ENCODE data around the gene MTHFD2. TPM values are rescaled to one million over a fixed set of nuclear protein-coding genes. Genes with fewer than 3 reads are reported as not detected.
"Not testable (repeated sequence)": the region's sequence is repeated elsewhere in the genome, so short reads cannot be mapped to it uniquely, and the experiment has no call there.

MTHFD2 gene
- total RNA-seq (2014; rRNA removed; shearing (Covaris generic)) = 257 and 261 TPM in 2 replicates

GRCh38 chr2:74198461-74199274, at the start of gene MTHFD2:
Gene MTHFD2, plus strand, starts transcription at chr2:74198615. Its CDS starts 27 bp downstream, at chr2:74198642.
- DNase-seq (ENCODE audit: low spot score) = peak; percentile 98

GRCh38 chr2:74149247-74149525, 49.2 kb upstream of the MTHFD2 start:
- no peak for DNase-seq (ENCODE audit: low spot score)

GRCh38 chr2:74149570-74150319, 48.7 kb upstream of the MTHFD2 start:
- no peak for DNase-seq (ENCODE audit: low spot score)

- no peak for DNase-seq (ENCODE audit: low spot score)
Measured at GRCh38 chr2:74152954-74153353, 45.5 kb upstream of the MTHFD2 start.

GRCh38 chr2:74155830-74156229, 42.6 kb upstream of the MTHFD2 start:
- DNase-seq (ENCODE audit: low spot score) = no peak

GRCh38 chr2:74162951-74163350, 35.5 kb upstream of the MTHFD2 start:
- DNase-seq (ENCODE audit: low spot score) = no peak

- no peak for DNase-seq (ENCODE audit: low spot score)
Measured at GRCh38 chr2:74164761-74165160, 33.7 kb upstream of the MTHFD2 start.

- DNase-seq (ENCODE audit: low spot score) = no peak
Measured at GRCh38 chr2:74168739-74169138, 29.7 kb upstream of the MTHFD2 start.

- no peak for DNase-seq (ENCODE audit: low spot score)
Measured at GRCh38 chr2:74174909-74175308, 23.5 kb upstream of the MTHFD2 start.

GRCh38 chr2:74177696-74178095, 20.7 kb upstream of the MTHFD2 start:
- DNase-seq (ENCODE audit: low spot score) = no peak

- DNase-seq (ENCODE audit: low spot score) = peak; percentile 96
Measured at GRCh38 chr2:74178211-74179062, 20.0 kb upstream of the MTHFD2 start, which contains the start of gene MOB1A. Gene MOB1A, minus strand, starts transcription at chr2:74178879. Its CDS starts 205 bp downstream, at chr2:74178674.

- no peak for DNase-seq (ENCODE audit: low spot score)
Measured at GRCh38 chr2:74179063-74179865, 19.2 kb upstream of the MTHFD2 start.

GRCh38 chr2:74181739-74182138, 16.7 kb upstream of the MTHFD2 start:
- no peak for DNase-seq (ENCODE audit: low spot score)

GRCh38 chr2:74183878-74184277, 14.5 kb upstream of the MTHFD2 start:
- DNase-seq (ENCODE audit: low spot score) = no peak

- DNase-seq (ENCODE audit: low spot score) = no peak
Measured at GRCh38 chr2:74186038-74186437, 12.4 kb upstream of the MTHFD2 start.

- not testable (repeated sequence) for DNase-seq (ENCODE audit: low spot score)
Measured at GRCh38 chr2:74186706-74187105, 11.7 kb upstream of the MTHFD2 start.

GRCh38 chr2:74188018-74188601, 10.3 kb upstream of the MTHFD2 start:
- peak; percentile 45 for DNase-seq (ENCODE audit: low spot score)

- no peak for DNase-seq (ENCODE audit: low spot score)
Measured at GRCh38 chr2:74188696-74189095, 9.7 kb upstream of the MTHFD2 start.

GRCh38 chr2:74191596-74192380, 6.6 kb upstream of the MTHFD2 start:
- DNase-seq (ENCODE audit: low spot score) = no peak

GRCh38 chr2:74194799-74195198, 3.6 kb upstream of the MTHFD2 start:
- DNase-seq (ENCODE audit: low spot score) = no peak
